Stimulated activated CD4-positive, alpha-beta T cell treated with anti-CD3 and anti-CD28 coated beads, Interleukin-15, amount 100 ng/mL, for 24 hours (primary cell): Measurements from ENCODE around the gene ZDHHC1.
"Not testable (repeated sequence)": the region's sequence is repeated elsewhere in the genome, so short reads cannot be mapped to it uniquely, and the experiment has no call there.

Experiments used
- DNase-seq: peaks from one replicate; pipeline ENCODE4 v3.0.0-alpha.2; 2020

The ZDHHC1 gene

DNA sequence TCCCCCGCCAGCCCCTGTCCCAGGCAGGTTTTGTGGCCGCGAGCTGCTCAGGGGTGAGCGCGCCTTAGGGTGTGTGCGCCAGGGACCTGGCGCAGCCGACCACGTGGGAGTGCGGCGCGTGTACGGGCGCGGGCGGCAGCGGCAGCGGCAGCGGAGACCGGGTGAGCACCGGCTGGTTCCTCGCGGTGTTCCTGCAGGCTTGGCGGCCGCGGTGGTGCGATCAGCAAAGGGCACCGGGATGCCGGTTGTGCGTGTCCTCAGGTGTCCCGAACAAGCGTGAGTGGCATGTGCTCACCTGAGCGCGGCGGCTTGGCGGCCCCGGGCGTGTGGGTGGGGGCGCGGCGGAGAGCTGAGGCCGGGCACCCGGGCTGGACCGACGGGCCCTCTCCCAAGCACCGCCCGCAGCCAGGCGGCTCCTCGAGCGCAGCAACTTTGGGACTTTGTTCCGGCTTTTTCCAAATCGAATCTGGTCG lies 14.3 kb upstream of the ZDHHC1 start:
- peak; percentile 56 for DNase-seq

GRCh38 chr16:67429799-67430503 lies 13.7 kb upstream of the ZDHHC1 start:
- DNase-seq: no peak

DNA sequence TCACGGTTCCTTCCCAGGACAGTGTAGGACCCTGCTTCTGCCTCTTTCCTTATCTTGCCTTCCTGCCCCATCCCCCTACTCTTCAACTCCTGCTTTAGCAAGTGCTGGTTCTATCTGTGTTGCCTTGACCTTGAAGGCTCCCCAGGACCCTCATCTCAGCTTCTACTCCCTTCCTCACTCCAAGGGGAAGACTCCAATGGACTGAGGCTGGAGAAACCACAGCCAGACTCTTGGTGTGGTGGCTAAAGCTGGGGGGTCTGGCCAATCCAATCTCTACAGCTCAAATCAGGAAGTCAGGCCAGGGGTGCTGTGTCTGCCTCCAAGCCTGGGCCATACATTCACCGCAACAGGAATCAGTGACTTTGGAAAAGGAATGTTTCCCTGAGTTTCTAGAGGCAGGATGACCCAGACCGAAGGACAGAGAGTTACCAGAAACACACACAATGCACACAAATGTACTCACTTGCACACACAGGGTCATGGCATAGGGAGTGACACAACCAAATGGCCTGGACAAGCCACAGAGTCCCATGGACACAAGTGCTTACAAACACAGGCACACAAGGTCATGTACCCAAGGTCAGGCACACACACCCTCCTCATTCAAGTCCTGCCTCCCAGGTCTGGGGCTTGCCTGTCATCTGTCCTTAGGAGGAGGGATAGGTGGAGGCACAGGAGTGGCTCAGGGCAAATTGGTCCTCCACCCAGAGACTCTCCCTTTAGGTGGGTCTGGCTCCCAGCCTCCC lies 12.9 kb upstream of the ZDHHC1 start:
- DNase-seq: no peak

- DNase-seq: peak; percentile 79
Measured at GRCh38 chr16:67428146-67428731, 12.0 kb upstream of the ZDHHC1 start.

GRCh38 chr16:67426950-67427349 lies 10.7 kb upstream of the ZDHHC1 start:
- DNase-seq: no peak

DNA sequence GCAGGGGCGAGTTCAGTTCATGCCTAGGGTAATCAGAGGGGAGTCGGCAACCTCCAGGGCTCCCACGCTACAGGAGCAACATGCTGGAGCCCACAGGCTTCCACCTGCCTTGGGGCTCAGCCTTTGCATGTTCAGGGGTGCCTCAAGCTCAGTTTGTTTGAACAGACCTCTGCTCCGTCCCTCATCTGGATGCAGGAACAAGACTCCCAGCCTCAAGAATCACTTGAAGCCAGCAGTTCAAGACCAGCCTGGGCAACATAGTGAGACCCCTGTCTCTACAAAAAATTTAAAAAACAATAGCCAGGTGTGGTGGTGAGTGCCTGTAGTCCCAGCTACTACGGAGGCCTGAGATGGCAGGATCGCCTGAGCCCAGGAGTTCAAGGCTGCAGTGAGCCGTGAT lies 9.7 kb upstream of the ZDHHC1 start:
- no peak for DNase-seq

DNA sequence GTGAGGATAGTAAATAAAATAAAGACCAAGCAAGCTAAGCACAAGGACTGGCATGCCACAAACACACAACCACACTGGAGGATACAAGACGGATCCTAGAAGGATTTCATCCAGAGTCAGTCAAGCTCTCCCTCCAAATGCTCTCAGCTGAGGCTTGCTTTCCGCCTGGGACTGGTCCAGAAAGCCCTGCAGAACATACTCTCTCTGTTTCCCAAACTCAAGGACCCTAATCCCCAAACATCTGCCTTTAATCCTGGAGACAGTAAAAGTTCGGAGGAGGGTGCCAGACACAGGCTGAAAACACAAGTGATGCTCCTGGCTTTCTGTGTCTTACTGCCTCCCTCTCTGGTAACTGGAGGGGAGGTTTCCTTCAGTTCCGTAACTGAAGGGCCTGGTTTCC lies 9.3 kb upstream of the ZDHHC1 start:
- no peak for DNase-seq

DNA sequence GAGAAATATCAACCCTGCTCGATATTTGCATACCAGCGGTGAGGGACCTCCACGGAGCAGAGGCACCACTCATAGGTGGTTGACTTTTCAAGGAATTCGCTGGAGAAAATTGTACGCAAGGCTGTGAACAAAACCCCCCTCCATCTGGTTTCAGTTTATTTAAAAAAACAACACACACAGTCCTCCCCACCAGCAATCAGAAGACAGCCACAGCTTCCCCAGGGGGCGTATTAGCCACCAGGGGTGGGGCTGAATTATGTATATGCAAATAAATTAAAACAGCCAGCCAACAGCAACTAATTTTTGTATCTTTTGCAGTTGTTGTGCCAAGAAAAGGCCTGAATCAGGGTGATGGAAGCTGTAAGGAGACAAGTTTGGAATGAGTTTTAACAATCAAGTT lies 8.8 kb upstream of the ZDHHC1 start:
- DNase-seq: no peak

DNA sequence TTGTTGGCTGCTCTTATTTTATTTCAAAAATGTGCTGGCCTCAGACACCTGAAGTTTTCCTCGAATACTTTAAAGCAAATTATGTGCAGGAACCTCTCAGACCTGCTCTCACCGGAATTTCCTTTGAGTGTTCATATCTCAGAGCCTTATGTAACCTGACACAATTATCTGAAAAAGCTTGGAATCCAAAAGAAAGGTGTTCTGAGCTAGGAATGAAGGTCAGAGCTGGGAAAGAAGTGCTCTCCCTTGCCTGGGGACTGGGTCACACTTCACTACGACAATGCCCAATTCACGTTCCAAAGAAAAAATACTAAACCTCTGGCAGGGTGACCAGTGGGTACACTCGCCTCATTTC lies 8.0 kb upstream of the ZDHHC1 start:
- DNase-seq: no peak

GRCh38 chr16:67423611-67424260 lies 7.5 kb upstream of the ZDHHC1 start:
- no peak for DNase-seq

- DNase-seq: no peak
Measured at GRCh38 chr16:67423015-67423414, 6.7 kb upstream of the ZDHHC1 start.

GRCh38 chr16:67421030-67421429 lies 4.8 kb upstream of the ZDHHC1 start:
- no peak for DNase-seq

- DNase-seq: no peak
Measured at GRCh38 chr16:67419931-67420330, 3.7 kb upstream of the ZDHHC1 start.

DNA sequence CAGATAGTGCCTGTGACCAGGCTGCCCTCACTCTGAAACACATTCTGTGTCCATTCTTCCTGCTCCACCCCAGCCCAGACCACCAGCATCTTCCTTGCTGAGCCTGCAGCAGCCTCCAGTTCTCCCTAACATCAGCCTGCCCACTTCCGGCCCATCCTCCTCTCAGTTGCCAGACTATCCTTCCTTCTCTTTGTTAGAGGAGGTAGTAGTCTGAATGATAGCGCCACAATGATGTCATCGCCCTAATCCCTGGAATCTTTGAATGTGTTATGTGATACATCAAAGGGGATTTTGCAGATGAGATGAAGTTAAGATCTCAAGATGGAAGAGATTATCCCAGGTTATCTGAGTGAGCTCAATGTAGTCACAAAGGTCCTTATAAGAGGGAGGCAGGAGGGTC lies 3.2 kb upstream of the ZDHHC1 start:
- DNase-seq: no peak

DNA sequence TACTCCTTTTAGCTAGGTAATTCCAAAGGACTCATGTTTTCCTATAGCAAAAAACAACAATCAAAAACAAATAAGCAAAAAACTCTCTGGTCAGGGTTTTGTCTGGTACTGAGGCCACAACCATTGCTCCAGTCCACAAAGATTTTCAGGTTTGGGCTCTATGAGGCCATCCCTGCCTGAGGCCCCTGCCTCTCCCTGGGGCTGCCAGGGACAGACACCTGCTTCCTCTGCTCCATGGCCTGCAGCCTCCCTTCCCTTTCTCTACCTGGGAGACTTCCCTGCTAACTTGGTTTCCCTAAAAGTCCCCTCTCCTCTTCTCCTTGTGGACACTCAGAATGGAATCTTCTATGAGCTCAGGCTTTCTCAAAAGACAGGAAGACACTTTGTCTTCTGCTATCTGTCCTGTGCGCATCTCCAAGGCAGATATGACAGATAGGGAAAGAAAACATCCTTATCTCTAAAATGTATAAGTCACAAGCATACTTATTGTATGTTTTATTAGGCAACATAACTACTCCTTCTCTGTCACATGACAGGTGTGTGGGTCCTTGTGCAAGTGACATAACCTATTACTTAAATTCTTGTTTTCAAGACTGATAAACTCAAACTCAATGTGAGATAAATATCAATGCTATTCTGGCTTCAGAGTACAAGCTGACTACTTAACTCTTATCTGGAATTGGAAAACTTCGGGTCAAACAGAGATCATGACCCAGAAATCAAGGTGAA lies 1.2 kb upstream of the ZDHHC1 start:
- DNase-seq: no peak

GRCh38 chr16:67415421-67415820 lies 856 bp downstream of the ZDHHC1 start:
- DNase-seq: not testable (repeated sequence)

- no peak for DNase-seq
Measured at GRCh38 chr16:67413978-67414911, 2.0 kb downstream of the ZDHHC1 start.

- no peak for DNase-seq
Measured at GRCh38 chr16:67412294-67412693, 4.0 kb downstream of the ZDHHC1 start.

DNA sequence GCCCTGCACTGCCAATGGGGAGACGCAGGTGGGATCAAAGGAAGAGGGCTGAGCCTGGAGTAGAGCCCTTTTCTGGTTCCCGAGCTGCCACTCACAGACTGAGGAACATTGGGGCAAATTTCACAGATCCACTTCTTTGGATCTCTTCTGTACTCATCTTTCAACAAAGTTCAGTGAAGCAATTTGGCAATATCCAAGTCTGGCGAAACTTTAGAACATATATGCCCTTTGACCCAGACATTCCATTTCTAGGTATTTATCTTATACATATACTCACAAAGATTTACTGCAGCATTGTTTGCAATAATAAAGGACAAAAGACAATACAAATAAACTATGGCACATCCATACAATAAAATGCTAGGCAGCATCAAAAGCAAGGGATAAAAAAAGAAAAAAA lies 4.9 kb downstream of the ZDHHC1 start:
- DNase-seq: no peak

DNA sequence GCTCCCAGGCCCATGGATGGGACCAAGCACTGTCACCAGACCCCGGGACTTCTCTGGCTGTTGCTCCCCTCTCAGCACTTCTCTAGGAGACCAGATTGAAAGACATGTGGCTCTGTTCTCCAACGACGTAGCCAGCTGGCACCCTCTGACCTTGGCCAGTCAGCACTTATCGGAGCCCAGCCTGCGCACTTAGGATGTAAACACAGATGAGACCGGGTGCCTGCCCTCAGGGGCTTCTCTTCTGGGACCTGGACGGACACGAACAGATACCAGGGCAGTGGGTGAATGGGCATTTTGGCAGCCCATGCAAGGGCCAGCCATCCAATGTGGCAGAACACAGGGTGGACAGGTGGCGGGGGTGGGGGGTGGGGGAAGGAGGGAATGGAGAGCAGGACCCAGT lies 6.6 kb downstream of the ZDHHC1 start:
- DNase-seq: no peak

GRCh38 chr16:67407788-67408452 lies 8.4 kb downstream of the ZDHHC1 start:
- no peak for DNase-seq
